K562 (cell line): ENCODE results near the gene MYADML2. TPM values are rescaled to one million over a fixed set of nuclear protein-coding genes. Genes with fewer than 3 reads are reported as not detected.
A peak's percentile ranks its signal among the peaks of the same experiment; 100 is the strongest.

Source experiments
- ATAC-seq: fragments of 200-7000 bp; cut with Tn5 transposase; 3 replicates; pipeline ENCODE4 v1.9.1; 2020; ENCODE audit warnings: moderate library complexity
- BruUV-seq: library from RNA; stranded (reverse); fragments of 400-500 nt; replicated peaks from 2 replicates; lab custom pipeline; 2021; lab: Mats Ljungman, UMichigan
- CTCF ChIA-PET: fragments of 300-600 bp; formaldehyde crosslinking; extraction: SDS; loops from one replicate; lab custom pipeline; 2021; ENCODE audit warnings: low intra/inter-chr PET ratio; lab: Yijun Ruan, JAX
- POLR2A ChIA-PET: fragments of 300-600, 350-650 bp; sonication (Branson Sonifier 250); formaldehyde crosslinking; extraction: SDS; loops from one replicate; lab custom pipeline; 2021; ENCODE audit warnings: antibody characterized with exemption, inconsistent platforms; lab: Yijun Ruan, JAX
- DNase-seq, 4 experiments: peaks; one replicate each; pipeline versions ENCODE4 v3.0.0 to v3.0.0-alpha.2; 2011 to 2018; ENCODE audit warnings: low spot score in 3 of 4, mixed read lengths in 3 of 4; ENCODE audit errors: extremely low read depth in 1 of 4
- FAIRE-seq: peaks from 2 replicates; lab custom pipeline; 2011; peaks lifted over from hg19 to GRCh38; lab: Jason Lieb, UNC
- H2AFZ ChIP-seq: 2 replicates; pipeline ENCODE4 v1.6.0; 2011; ENCODE audit warnings: low read depth, low read length, control low read depth, inconsistent platforms
- H3K27ac ChIP-seq: fragments of 200-600 bp; 3 replicates; pipeline ENCODE4 v1.8.0; 2011; ENCODE audit warnings: low read depth, mild to moderate bottlenecking, control low read depth, inconsistent platforms, low read length, moderate library complexity, mixed read lengths; ENCODE audit errors: extremely low read depth
- H3K27me3 ChIP-seq, 2 experiments: fragments of 300-600 bp in 1 of 2; 2 replicates in 1 of 2; 3 replicates in 1 of 2; pipeline versions ENCODE4 v1.6.0 to v1.8.0; 2011; ENCODE audit warnings: inconsistent platforms in 2 of 2, low read length in 2 of 2, mild to moderate bottlenecking in 1 of 2, mixed read lengths in 1 of 2, moderate library complexity in 1 of 2; ENCODE audit not compliant: control insufficient read depth in 2 of 2, insufficient read depth in 2 of 2
- H3K36me3 ChIP-seq: fragments of 300-600 bp; 3 replicates; pipeline ENCODE4 v1.8.0; 2011; ENCODE audit warnings: mild to moderate bottlenecking, low read length, inconsistent platforms; ENCODE audit not compliant: control insufficient read depth, insufficient read depth
- H3K4me1 ChIP-seq, 2 experiments: fragments of 200-600 bp in 1 of 2; replicated peaks in 1 of 2; 2 replicates in 1 of 2; 3 replicates in 1 of 2; pipeline versions ENCODE4 v1.5.1 to v1.8.0; 2011; ENCODE audit warnings: inconsistent platforms in 2 of 2, low read length in 2 of 2, mild to moderate bottlenecking in 1 of 2, mixed read lengths in 1 of 2, moderate library complexity in 1 of 2; ENCODE audit not compliant: control insufficient read depth in 2 of 2, insufficient read depth in 2 of 2
- H3K4me2 ChIP-seq: 2 replicates; pipeline ENCODE4 v1.6.1; 2011; ENCODE audit warnings: low read length, control low read depth, inconsistent platforms, mixed read lengths; ENCODE audit not compliant: insufficient read depth
- H3K4me3 ChIP-seq: fragments of 200-600 bp; sonication (generic), shearing (Covaris generic); 2 replicates; pipeline ENCODE4 v1.5.1; 2016; ENCODE audit warnings: control low read depth, inconsistent platforms
- H3K79me2 ChIP-seq: fragments of 200-600 bp; 3 replicates; pipeline ENCODE4 v1.8.0; 2011; ENCODE audit warnings: low read length, inconsistent platforms; ENCODE audit not compliant: control insufficient read depth, insufficient read depth
- H3K9ac ChIP-seq, 2 experiments: 2 replicates each; pipeline versions ENCODE4 v1.6.0 to v1.6.1; 2011; ENCODE audit warnings: low read depth in 2 of 2, low read length in 2 of 2, control low read depth in 1 of 2, inconsistent platforms in 1 of 2, mild to moderate bottlenecking in 1 of 2, mixed read lengths in 1 of 2; ENCODE audit not compliant: insufficient read depth in 1 of 2
- H3K9me1 ChIP-seq: one replicate; pipeline ENCODE4 v1.6.0; 2011; ENCODE audit warnings: inconsistent platforms, mild to moderate bottlenecking, low read length, moderate library complexity; ENCODE audit not compliant: control insufficient read depth, insufficient read depth
- H3K9me3 ChIP-seq: replicated peaks from 2 replicates; pipeline ENCODE4 v1.5.1; 2011; ENCODE audit warnings: low read depth, low read length, inconsistent platforms; ENCODE audit not compliant: control insufficient read depth, insufficient read depth
- H4K20me1 ChIP-seq: replicated peaks from 2 replicates; pipeline ENCODE4 v1.6.1; 2011; ENCODE audit warnings: low read length, inconsistent platforms, mixed read lengths; ENCODE audit not compliant: control insufficient read depth, insufficient read depth
- POLR2G ChIP-seq: fragments of 200-400 bp; formaldehyde crosslinking; IDR thresholded peaks from 2 replicates; pipeline ENCODE4 v1.6.1; 2017; ENCODE audit warnings: low read depth, mild to moderate bottlenecking, antibody characterized with exemption, low read length, moderate library complexity
- SAFB ChIP-seq: fragments of 200-400 bp; formaldehyde crosslinking; IDR thresholded peaks from 2 replicates; pipeline ENCODE4 v1.6.1; 2017; ENCODE audit warnings: low read depth, low read length, borderline replicate concordance
- WGBS: fragments of 100-300 bp; shearing (Covaris generic); methylation state at CpG from one replicate; pipeline ENCODE4 v1.1.6; 2016; ENCODE audit warnings: low coverage, mixed read lengths; ENCODE audit not compliant: insufficient coverage; ENCODE audit errors: missing lambda C conversion rate; 5-methylcytosine and 5-hydroxymethylcytosine counted together
- in situ Hi-C: fragments of 300-500 bp; cut with MboI; formaldehyde crosslinking; loops from 4 replicates; pipeline ENCODE4 v1.15.0; 2018; ENCODE audit warnings: inconsistent platforms, mixed read lengths
- intact Hi-C: fragments of 100-400 bp; cut with micrococcal nuclease; formaldehyde crosslinking; loops from 2 replicates; pipeline ENCODE4 v1.14.2; 2022
- polyA plus RNA-seq, 8 experiments: library from polyadenylated mRNA; depleted of rRNA in 4 of 8; stranded (reverse) in 5 of 8; unstranded in 3 of 8; fragments of >200 nt; fragmentation: Nextera tagmentation in 2 of 8; fragmentation: Illumina TruSeq in 1 of 8; extraction: Ambion mirVana in 2 of 8; extraction: Trizol in 1 of 8; gene quantifications; 2 replicates each; pipeline versions ENCODE4 v1.2.1 to v1.2.3, GENCODE V29; 2011 to 2014; ENCODE audit warnings: inconsistent platforms in 1 of 8, missing spikeins in 1 of 8
- total RNA-seq, 7 experiments: library from RNA; depleted of rRNA in 6 of 7; stranded (reverse); fragments of >200 nt in 6 of 7; fragmentation: Illumina TruSeq in 2 of 7; extraction: Trizol in 2 of 7; gene quantifications; 2 replicates each; pipeline versions ENCODE4 v1.2.1 to v1.2.3, GENCODE V29; 2011 to 2021; ENCODE audit warnings: low replicate concordance in 1 of 7

The MYADML2 gene
- total and polyA plus RNA-seq, 9 of the 15 experiments (the other 6 are each of a cell fraction or from before 2014, with no cell fraction given): not detected

DNA sequence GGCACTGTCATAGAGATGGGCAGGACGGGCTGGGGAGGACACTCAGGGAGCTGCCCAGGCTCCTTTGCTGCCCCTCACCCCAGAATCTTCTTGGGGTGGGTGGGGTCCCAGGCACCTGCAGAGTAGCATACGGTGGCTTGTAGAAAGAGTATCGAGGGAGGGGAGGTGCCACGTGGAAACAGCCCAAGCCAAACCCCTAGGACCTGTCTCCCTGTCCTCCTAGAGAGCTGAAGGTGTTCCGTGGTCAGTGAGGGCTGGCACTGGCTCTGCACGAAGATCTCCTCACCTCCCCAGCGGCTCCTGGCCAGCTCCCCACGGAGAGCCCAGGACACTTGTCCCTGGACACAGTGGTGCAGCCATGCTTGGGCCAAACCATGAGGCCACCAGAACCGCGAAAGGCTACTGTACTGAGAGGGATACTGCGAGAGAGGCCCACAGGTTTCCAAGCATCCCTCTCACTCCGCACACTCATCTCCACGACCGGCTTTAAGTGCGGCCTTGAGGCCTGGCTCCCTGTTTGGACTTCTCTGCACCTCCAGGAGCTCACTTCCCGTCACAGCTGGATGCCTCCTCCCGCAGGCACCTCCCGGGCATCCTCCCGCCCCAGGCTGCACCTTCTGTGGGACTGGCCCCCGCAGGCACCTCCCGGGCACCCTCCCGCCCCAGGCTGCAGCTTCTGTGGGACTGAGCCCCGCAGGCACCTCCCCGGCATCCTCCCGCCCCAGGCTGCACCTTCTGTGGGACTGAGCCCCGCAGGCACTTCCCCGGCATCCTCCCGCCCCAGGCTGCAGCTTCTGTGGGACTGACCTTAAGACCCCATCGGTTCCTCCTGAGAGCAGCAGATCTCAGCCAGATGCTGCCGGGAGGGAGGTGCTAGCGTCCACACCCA, 17.5 kb downstream of the MYADML2 start:
- ATAC-seq: no peak
- Histone ChIP-seq H3K4me2 (0 out of 2 replicates have a peak overlapping the region, but pooled peaks have one; percentile 89), H3K36me3 (peaks cover 21% of the 10 kb centered on the region; the same call in 2 of the 3 replicates), H3K9me1 (peaks cover 9% of the 10 kb centered on the region), H2AFZ (no peak overlapping the region), H3K27ac (no peak overlapping the region), H3K9ac (peak overlapping the region in 1 of 2 experiments; percentile 82; a peak in 3 of 4 replicates), H3K79me2 (peaks cover 46% of the 10 kb centered on the region), H3K4me3 (peak overlapping the region; percentile 81), H4K20me1 (peaks cover 14% of the 10 kb centered on the region), H3K4me1 (peaks cover 40 to 96% of the 10 kb centered on the region in 2 experiments), H3K27me3 (no peaks in the 10 kb centered on the region), H3K9me3 (no peaks in the 10 kb centered on the region)
- TF ChIP-seq SAFB (no peak), POLR2G (0 out of 2 replicates have a peak, but pooled peaks have one; percentile 58)
- ChIA-PET POLR2A (interaction anchor here (0.6 to 2.3 kb wide), 9 partner anchors 10 to 718 kb away, joined by 3 to 7 read pairs (median 3); no protein-coding TSS in a partner anchor), CTCF (no interaction called here)
- in situ Hi-C loops: no loop called here
- no TSS peak for BruUV-seq
- intact Hi-C loops: no loop called here
- DNase-seq: no peak
- 69% methylated on average over 21 of the region's 31 CpGs for WGBS
- FAIRE-seq: no peak
